Suppressor macrophage treated with lipopolysaccharide for 4 hours (primary cell): ENCODE data around the gene PKIB.
"Not testable (repeated sequence)": the region's sequence is repeated elsewhere in the genome, so short reads cannot be mapped to it uniquely, and the experiment has no call there.

ENCODE experiments used
- DNase-seq: peaks from one replicate; pipeline ENCODE4 v3.0.0-alpha.2; 2020

PKIB gene

GRCh38 chr6:122609881-122610689, at the start of gene PKIB:
Gene PKIB, plus strand, starts transcription at chr6:122610405. Its CDS starts 107,390 bp downstream, at chr6:122717795.
- DNase-seq: peak; percentile 76

- DNase-seq: no peak
Measured at GRCh38 chr6:122563364-122564052, 46.7 kb upstream of the PKIB start.

GRCh38 chr6:122564230-122564629, 46.0 kb upstream of the PKIB start:
- DNase-seq: no peak

GRCh38 chr6:122565708-122566107, 44.5 kb upstream of the PKIB start:
- DNase-seq: no peak

GRCh38 chr6:122567034-122567433, 43.2 kb upstream of the PKIB start:
- peak; percentile 1 for DNase-seq

GRCh38 chr6:122568350-122568749, 41.9 kb upstream of the PKIB start:
- no peak for DNase-seq

GRCh38 chr6:122568797-122569221, 41.4 kb upstream of the PKIB start:
- DNase-seq: no peak

GRCh38 chr6:122569230-122569771, 40.9 kb upstream of the PKIB start:
- no peak for DNase-seq

GRCh38 chr6:122571888-122572287, 38.3 kb upstream of the PKIB start:
- DNase-seq: peak; percentile 9

- no peak for DNase-seq
Measured at GRCh38 chr6:122576888-122577287, 33.3 kb upstream of the PKIB start.

GRCh38 chr6:122578961-122579360, 31.2 kb upstream of the PKIB start:
- DNase-seq: no peak

- no peak for DNase-seq
Measured at GRCh38 chr6:122580737-122581136, 29.5 kb upstream of the PKIB start.

- DNase-seq: no peak
Measured at GRCh38 chr6:122589115-122589514, 21.1 kb upstream of the PKIB start.

GRCh38 chr6:122598295-122598694, 11.9 kb upstream of the PKIB start:
- DNase-seq: not testable (repeated sequence)

GRCh38 chr6:122604676-122605075, 5.5 kb upstream of the PKIB start:
- no peak for DNase-seq

- peak; percentile 55 for DNase-seq
Measured at GRCh38 chr6:122610690-122611455, 668 bp downstream of the PKIB start.

GRCh38 chr6:122612838-122613237, 2.6 kb downstream of the PKIB start:
- no peak for DNase-seq

- DNase-seq: no peak
Measured at GRCh38 chr6:122614303-122614702, 4.1 kb downstream of the PKIB start.

GRCh38 chr6:122615409-122615808, 5.2 kb downstream of the PKIB start:
- DNase-seq: no peak

- no peak for DNase-seq
Measured at GRCh38 chr6:122616877-122617276, 6.7 kb downstream of the PKIB start.

- DNase-seq: no peak
Measured at GRCh38 chr6:122619309-122619708, 9.1 kb downstream of the PKIB start.

- no peak for DNase-seq
Measured at GRCh38 chr6:122620428-122620827, 10.2 kb downstream of the PKIB start.

GRCh38 chr6:122620902-122621301, 10.7 kb downstream of the PKIB start:
- no peak for DNase-seq
